ENCODE results near the gene DDR2.

DNA sequence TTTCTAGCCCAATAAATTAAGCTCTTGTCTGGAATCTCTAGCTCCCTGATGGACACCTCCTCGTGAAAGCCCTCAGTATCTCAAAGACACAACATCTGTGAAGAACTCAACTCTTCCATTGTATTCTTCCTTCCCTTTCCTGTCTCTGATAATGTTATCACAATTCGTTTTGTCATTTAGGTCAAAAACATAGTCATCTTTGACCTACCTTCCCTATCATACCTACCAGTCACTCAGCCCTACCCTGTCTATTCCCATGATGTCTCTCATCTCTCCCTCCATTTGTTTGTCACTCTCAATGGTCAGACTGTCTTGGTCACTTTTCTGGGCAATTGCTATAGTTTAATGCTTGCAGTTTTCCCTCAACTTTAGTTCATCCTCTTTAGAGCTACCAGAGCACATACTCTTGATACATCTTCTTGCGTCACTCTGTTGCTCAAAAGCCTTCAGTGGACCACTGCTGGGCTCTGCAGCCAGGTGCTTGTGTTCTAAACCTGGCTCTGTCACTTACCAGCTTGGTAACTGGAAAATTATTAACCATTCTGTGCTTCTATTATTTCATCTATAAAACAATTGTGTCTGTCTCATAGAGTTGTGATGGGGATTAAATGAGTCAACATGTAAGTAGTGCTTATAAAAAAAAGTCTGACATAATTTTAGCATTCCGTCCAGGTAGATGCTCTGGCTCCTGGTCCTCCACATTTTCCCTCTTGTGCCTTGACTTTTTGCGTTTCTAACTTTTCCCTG lies 39.6 kb downstream of the DDR2 start:
- TF ChIP-seq POLR2A (IDR thresholded peaks at IDR 0.05; ENCODE audit: extremely low read depth, insufficient read length) = no peak
- TF ChIP-seq, protein P1, sequence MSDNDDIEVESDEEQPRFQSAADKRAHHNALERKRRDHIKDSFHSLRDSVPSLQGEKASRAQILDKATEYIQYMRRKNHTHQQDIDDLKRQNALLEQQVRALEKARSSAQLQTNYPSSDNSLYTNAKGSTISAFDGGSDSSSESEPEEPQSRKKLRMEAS (IDR thresholded peaks at IDR 0.05; ENCODE audit: low read depth, low read length) = no peak
- TF ChIP-seq, protein P2, sequence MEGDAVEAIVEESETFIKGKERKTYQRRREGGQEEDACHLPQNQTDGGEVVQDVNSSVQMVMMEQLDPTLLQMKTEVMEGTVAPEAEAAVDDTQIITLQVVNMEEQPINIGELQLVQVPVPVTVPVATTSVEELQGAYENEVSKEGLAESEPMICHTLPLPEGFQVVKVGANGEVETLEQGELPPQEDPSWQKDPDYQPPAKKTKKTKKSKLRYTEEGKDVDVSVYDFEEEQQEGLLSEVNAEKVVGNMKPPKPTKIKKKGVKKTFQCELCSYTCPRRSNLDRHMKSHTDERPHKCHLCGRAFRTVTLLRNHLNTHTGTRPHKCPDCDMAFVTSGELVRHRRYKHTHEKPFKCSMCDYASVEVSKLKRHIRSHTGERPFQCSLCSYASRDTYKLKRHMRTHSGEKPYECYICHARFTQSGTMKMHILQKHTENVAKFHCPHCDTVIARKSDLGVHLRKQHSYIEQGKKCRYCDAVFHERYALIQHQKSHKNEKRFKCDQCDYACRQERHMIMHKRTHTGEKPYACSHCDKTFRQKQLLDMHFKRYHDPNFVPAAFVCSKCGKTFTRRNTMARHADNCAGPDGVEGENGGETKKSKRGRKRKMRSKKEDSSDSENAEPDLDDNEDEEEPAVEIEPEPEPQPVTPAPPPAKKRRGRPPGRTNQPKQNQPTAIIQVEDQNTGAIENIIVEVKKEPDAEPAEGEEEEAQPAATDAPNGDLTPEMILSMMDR (IDR thresholded peaks at IDR 0.05; ENCODE audit: low read depth, low read length) = no peak
